GM19238 (cell line): ENCODE results near the gene ORAI1.
A peak's percentile ranks its signal among the peaks of the same experiment; 100 is the strongest.
"Not testable (repeated sequence)": the region's sequence is repeated elsewhere in the genome, so short reads cannot be mapped to it uniquely, and the experiment has no call there.

ENCODE experiments used
- DNase-seq: peaks from one replicate; pipeline ENCODE4 v3.0.0; 2011; ENCODE audit warnings: low spot score; ENCODE audit not compliant: insufficient read length

The ORAI1 gene

DNA sequence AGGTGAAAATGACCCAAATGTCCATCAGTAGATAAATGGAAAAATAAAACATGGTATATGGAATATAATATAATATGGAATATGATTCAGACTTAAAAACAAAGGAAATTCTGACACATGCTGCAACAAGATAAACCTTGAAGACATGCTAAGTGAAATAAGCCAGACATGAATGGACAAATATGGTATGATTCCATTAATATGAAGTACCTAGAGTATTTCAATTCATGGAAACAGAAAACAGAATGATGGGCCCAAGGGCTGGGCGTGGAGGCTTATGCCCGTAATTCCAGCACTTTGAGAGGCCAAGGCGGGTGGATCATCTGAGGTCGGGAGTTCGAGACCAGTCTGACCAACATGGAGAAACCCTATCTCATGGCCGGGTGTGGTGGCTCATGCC, 22.7 kb upstream of the ORAI1 start:
- no peak for DNase-seq

DNA sequence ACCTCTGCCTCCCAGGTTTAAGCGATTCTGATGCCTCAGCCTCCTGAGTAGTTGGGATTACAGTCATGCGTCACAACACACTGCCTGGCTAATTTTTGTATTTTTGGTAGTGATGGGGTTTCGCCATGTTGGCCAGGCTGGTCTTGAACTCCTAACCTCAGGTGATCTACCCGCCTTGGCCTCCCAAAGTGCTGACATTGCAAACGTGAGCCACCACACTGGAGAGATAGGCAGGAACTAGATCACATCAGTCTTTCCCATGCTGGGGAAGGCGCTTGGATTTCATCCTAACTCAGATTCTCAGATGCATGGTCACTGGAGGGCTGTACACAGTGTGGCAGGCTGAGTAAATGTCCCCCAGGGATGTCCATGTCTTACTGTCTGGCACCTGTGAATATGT, 18.0 kb upstream of the ORAI1 start:
- DNase-seq = no peak

DNA sequence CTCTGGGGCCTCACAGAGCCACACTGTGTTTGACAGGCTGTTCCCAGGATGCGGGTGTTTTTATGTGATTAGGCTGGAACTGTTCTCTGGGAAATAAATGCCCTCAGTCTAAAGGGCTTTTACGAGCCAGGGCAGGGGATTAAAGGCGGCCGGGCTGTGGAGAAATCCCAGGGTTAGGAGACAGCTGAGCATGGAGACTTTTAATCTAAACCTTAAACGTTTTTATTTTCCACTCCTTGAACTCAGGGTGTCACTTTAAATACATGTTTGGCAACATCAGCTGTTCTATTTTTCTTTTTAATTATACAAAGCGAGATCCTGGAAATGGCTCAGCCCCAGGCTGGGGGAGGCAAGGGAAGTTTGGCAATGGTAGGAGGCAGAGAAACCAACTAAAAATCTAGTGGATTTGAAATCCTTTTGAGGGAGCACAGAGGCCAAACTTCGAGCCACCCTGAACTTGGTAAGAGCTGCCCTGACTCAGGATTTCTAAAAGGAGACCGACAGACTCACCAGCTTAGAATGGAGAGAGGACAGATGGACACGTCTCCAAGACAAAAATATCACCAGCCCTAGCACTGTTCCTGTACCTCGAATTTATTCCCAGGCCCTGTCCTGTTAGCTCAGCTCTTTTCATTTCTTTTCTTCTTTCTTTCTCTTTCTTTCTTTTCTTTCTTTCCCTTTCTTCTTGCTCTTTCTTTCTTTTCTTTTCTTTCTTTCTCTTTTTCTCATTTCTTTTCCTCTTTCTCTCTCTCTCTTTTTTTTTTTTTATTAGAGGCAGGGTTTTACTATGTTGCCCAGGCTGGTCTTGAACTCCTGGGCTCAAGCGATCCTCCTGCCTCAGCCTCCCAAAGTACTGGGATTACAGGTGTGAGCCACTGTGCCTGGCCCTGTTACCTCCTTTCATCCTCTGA, 15.8 kb upstream of the ORAI1 start:
- DNase-seq = no peak

DNA sequence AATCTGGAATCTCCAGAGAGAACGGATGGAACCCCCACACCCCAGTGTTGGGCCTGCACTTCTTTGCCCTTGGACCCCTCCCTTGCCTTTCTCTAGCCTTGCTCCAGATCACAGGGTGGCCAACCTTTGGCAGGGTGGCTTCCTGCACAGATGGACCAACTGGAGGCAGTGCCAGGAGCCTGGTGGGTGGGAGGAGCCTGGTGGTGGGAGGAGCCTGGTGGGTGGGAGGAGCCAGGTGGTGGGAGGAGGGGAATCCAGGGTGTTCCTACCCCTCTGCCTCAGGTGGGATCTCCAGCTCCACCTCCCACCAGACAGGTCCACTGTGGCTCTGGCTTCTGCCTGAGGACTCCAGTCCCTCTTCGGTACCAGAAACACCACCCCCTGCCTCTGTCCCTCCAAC, 15.0 kb upstream of the ORAI1 start:
- DNase-seq = no peak

DNA sequence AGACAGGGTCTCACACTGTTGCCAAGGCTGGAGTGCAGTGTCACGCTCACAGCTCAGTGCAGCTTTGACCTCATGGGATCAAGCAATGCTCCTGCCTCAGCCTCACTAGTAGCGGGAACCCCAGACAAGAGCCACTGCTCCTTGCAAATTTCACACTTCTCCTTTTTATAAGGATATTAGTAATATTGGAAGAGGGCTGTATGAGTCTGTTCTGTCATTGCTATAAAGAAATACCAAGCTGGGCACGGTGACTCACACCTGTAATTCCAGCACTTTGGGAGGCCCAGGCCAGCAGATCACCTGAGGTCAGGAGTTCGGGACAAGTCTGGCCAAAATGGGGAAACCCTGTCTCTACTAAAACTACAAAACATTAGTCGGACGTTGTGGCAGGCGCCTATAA, 12.9 kb upstream of the ORAI1 start:
- DNase-seq = no peak

DNA sequence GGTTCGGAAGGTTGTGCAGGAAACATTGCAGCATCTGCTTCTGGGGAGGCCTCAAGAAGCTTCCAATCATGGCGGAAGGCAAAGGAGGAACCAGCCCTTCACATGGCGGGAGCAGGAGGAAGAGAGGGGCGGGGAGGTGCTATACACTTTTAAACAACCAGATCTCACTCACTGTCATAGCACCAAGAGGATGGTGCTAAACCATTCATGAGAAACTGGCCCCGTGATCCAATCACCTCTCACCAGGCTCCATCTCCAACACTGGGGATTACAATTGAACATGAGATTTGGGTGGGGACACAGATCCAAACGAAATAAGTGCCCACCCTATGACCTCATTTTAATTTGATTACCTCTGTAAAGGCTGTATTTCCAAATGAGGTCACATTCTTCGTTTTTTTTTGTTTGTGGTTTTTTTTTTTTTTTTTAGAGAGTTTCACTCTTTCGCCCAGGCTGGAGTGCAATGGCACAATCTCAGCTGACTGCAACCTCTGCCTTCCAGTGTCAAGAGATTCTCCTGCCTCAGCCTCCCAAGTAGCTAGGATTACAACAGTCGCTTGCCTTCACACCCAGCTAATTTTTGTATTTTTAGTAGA, 11.4 kb upstream of the ORAI1 start:
- DNase-seq = no peak

DNA sequence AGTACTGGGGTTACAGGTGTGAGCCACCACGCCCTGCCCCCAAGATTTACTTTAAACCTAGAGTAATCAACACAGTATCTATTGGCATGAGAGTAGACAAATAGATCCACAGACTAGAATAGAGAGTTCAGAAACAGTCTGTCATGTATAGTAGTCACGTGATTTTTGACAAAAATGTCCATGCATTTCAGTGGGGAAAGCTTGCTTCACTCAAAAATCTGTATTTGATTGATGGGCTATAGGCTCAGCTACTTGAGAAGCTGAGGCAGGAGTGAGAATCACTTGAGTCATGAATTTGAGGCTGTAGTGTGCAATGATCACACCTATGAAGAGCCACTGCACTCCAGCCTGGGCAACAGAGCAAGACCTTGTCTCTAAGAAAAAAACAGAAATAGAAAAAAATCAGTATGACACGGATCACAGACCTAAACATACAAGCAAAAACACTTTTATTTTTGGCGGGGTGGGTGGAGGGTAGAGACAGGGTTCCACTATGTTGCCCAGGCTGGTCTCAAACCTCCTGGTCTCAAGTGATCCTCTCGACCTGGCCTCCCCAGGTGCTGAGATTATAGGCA, 7.6 kb upstream of the ORAI1 start:
- no peak for DNase-seq

DNA sequence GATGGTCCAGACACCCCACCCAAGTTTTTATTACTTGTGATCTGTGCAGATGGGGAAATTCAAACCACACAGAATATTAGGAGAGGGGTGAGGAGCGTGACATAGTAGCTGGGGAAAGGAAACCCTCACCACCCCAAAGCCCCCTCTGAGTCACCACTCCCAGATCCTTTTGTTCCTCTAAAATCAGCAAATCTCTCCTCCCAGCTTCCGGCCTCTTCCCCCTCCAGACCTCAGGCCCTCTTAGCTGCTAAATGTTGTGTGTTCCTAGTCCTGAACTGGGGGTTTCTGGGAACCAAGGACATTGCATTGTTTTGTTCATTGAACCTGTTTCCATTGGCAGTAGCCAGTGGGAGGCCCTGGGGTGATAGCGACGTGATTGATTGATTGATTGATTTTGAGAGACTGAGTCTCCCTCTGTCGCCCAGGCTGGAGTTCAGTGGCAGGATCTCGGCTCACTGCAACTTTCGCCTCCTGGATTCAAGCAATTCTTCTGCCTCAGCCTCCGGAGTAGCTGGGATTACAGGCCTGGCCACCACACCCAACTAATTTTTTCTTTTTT, 5.9 kb upstream of the ORAI1 start:
- no peak for DNase-seq

DNA sequence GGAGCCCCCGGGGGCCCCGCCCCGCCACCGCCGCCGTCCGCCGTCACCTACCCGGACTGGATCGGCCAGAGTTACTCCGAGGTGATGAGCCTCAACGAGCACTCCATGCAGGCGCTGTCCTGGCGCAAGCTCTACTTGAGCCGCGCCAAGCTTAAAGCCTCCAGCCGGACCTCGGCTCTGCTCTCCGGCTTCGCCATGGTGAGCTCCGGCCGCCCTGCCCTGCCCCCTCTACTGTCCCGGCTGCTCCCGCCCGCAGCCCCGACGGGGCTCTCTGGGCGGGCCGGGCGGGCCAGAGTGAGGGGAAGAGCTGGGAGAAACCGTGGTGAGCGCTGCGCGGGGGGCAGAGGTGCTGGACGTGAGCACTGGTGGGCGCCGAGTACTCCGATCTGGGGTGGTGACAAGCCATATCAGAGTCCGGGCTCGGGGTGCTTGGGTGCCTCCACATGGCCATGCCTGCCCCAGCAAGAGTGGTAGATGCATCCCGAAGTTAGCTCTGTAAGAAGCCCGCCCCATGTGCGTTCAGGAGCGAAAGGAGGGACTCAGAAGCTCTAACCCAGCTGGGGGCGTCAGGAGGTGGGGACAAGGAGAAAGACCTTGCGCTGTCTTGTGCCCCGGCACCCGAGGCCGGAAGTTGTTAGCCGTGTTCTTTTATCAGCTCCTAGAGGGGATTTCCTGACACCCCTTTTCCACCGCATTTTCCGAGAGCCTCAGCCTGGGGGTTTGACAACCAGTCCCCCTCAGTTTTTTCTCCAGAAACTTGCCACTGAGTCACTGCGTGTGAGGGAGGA, 717 bp downstream of the ORAI1 start:
- DNase-seq = peak; percentile 70

DNA sequence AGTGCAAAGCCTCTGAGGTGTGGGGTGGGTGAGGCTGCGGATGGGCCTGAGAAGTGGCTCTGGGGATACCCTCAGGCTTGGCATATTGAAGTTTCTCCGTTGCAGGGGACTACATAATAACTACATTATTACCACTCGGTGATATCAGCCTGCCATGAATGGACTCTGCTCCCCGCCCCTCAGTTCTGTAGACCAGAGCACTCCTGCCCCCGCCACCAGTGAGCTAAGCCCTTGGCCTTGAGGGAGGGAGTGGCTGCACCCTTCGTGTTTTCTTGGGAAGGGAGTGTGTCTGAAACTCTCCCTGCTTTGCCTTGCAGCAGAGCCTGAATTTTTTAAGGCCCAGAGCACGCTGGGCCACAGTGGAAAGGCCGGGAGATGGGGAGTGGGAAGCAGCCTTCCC, 1.7 kb downstream of the ORAI1 start:
- no peak for DNase-seq

DNA sequence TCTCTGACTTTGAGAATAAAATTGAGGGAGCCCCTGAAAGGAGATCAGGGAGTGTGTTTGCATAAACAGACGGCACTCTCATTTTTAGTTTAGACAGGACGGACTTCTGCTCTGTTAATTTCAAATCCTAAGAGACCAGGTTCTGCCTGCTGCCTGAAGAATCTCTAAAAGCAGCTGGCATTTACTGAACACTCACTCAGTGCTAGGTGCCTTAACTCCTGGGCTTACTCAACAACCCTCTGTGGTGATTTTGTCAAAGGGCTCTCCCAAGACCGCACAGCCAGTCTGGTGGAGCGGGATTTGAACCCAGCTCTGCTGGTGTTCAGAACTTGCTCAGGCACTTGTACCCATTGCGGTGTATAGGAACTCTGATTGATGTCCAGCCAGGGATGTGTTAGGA, 2.2 kb downstream of the ORAI1 start:
- no peak for DNase-seq

DNA sequence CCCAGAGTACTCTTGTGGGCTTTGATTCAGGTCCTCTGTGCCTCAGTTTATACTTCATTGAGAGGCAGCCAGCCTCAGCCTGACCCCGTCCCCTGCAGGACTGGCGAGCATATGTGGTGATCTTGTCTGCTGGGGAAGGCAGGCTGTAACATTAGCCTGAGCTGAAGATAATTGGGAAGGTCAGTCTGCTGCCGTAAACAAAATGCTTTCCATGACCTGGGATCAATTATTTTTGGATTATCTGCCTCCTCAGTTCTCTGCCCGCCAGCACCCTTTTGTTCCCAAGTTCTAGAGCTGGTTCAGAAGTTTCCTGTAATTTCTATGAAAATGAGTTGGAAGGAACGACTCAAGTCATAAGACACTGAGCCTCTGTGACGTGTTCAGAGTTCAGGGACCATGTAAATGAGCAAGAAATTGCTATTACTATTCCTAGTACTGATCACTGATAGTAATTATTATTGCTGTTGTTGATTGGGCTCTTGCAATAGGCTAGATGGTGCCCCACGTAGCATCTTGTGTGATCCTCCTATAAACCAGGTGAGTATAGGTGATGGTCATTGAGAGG, 4.5 kb downstream of the ORAI1 start:
- DNase-seq = no peak

DNA sequence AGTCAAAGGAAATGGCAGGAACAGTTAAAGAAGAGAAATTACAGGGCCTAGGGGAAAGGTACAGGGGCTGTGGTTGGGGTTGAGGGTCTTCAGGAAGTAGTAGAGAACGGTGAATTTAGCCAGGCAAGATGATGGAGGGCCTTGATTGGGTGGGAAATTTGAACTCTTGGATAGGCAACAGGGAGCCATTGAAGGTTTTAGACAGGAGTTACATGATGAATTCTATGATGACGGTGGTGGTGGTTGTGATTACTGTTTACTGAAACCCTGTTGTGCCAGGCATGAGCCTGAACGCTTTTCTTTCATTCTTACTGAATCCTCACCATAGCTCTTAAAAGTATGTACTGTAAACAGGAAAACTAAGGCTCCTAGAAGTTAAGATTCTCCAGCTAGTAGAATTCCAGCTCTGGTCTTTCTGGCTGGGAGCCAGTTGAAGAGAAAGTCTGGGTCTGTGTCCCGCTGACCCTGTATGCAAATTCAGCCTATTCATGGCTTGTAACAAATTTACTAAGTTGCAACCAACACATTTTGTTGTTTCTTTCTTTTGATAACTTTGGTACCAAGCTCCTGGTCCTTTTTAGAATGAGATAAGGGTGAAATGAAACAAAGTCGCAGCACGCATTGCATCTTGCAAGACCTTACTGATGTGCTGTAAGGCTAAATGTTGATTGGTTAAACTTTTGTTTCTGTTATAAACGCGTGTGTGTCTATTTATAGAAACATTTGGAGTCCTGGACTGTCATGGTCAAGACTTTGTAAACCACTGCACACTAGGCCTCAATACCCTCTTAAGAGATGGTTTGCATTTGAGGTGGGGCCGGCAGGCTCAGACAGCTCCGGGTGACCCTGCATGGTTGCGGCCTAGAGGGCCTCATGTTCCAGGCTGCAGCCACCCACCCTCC, 6.0 kb downstream of the ORAI1 start:
- DNase-seq = no peak

DNA sequence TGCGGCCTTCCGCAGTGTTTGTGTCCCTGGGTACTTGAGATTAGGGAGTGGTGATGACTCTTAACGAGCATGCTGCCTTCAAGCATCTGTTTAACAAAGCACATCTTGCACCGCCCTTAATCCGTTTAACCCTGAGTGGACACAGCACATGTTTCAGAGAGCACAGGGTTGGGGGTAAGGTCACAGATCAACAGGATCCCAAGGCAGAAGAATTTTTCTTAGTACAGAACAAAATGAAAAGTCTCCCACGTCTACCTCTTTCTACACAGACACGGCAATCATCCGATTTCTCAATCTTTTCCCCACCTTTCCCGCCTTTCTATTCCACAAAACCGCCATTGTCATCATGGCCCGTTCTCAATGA, 7.5 kb downstream of the ORAI1 start:
- not testable (repeated sequence) for DNase-seq

DNA sequence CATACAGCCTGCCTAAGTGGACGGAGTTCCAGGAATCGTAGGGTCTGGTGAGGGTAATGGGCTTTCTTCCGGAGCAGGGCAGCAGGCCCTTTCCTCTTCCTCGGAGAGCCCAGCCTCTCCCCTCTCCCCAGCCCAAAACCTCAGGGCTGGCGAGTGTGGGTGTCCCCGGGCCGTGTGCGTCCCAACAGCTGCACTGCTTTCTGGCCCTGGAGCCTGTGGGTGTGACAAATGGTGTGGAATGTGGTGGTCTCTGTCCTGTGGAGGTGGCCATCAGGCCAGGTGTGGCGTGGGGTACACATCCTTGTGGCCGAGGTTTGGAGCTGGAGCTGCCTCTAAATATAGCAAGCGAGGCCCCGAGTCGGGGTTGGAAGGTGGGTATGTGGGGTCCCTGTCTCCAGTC, 8.5 kb downstream of the ORAI1 start:
- no peak for DNase-seq

DNA sequence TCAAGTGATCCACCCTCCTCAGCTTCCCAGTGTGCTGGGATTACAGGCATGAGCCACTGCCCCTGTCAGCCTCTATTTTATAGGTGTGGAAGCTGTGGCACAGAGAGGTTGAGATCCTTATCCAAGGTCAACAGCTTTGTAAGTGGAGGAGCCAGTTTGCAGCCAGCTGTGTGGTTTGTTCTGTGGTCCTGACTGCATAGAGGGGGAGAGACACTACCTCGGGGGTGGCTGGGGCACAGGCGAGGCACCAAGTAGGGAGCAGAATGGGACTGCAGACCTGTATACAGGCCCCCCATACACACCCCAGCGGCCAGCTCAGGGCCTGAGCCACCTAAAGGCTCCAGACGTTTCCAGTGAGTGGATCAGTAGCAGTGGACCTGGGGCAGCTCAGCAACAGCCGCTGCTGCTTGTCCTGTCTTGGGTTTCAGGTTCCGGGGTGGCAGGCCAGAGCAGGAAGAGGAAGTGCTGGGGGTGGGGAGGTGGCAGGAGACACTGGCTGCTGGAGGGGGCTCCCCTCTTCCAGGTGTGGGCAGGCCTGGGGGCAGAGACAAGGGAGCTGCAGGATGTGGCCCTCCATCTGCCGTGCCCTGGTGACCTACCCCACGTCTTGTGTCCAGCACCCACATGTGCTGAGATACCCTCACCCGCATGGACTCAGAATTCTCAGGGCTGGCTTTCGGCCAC, 11.0 kb downstream of the ORAI1 start:
- peak; percentile 77 for DNase-seq

DNA sequence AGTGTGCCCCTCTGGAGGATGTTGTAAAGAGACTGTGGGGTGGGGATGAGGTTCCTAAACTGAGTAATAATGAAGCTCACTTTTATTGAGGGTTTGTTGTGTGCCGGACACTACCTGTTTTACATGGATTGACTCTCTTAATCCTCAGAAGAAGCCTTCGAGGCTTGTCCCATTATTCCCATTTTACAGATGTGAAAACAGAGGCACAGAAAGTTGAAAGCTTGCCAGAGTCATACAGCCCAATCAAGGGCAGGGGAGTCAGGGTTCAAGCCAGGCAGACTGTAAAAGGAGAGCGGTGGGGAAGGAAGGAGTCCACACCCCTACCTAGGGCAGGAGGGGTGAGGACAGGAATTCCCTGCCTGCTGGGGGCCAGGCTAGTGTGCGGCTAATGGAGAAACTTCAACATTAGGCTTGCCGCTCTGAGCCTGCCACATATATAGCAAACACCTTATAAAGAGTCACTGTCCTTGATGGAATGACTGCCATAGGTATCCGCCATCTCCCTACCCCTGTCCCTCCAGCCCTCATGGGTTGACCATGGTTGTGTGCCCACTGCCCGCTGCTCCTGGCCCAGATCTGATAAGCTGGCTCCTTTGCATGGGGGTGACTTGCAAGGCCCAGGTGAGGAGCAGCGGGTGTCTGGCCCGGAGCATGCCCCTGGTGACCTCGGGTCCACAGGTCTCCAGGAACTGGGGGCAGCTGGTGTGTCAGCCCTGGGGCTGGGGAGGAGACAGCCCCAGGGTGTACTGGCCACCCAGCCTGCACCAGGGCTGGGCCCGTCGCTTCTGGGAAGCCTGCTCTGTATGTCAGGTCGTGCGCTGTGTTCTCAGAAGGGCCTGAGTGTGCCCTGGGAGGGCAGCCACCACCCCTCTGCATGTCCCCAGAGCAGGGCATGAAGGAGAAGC, 12.2 kb downstream of the ORAI1 start:
- DNase-seq = no peak

DNA sequence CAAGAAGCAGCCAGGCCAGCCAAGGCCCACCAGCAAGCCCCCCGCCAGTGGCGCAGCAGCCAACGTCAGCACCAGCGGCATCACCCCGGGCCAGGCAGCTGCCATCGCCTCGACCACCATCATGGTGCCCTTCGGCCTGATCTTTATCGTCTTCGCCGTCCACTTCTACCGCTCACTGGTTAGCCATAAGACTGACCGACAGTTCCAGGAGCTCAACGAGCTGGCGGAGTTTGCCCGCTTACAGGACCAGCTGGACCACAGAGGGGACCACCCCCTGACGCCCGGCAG, 15.0 kb downstream of the ORAI1 start:
- no peak for DNase-seq

DNA sequence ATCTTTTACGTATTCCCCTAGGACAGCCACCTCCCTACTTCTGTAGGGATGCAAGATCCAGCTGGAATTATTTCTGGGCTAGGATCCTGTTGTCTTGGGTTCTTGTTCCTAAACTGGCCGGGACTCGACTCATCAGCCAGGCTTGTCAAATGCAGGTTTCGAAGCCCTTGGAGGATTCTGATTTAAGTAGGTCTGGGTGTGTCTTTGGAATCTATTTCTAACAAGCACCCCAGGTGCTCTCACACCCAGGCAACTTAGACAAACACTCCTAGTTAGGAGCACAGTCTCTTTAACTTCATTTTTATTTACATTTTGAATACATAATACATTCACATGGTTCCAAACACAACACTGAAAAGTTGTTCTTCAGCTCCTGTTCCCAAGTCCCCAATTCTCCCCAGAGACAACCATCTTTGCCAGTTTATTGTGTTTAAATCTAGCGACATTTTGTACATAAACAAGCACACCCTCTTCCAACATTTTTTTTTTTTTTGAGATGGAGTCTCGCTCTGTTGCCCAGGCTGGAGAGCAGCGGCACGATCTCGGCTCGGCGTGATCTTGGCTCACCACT, 22.2 kb downstream of the ORAI1 start:
- DNase-seq = no peak
